GM19397 (cell line): ENCODE data around the gene ATMIN.

ENCODE experiments used
- ATAC-seq: cut with Tn5 transposase; IDR thresholded peaks from one replicate; pipeline ENCODE4 v1.9.1; 2021; ENCODE audit warnings: mild to moderate bottlenecking, moderate library complexity; ENCODE audit not compliant: unreplicated experiment

ATMIN gene

GRCh38 chr16:81004646-81005353 is 30.8 kb upstream of the ATMIN start:
- ATAC-seq: no peak

- no peak for ATAC-seq
Observed at GRCh38 chr16:81005610-81006161, 30.0 kb upstream of the ATMIN start.

- peak; percentile 30 for ATAC-seq
Observed at GRCh38 chr16:81006211-81006812, 29.3 kb upstream of the ATMIN start.

- peak; percentile 83 for ATAC-seq
Observed at GRCh38 chr16:81006813-81007695, 28.6 kb upstream of the ATMIN start, which contains the start of the genes CENPN and CMC2. TSS of gene CENPN (plus strand) at chr16:81007214. CDS start at chr16:81011940, 4,726 bp downstream. TSS of gene CMC2 (minus strand) at chr16:81006885. CDS start at chr16:80997394, 9,491 bp downstream.

- no peak for ATAC-seq
Observed at GRCh38 chr16:81008505-81008789, 27.2 kb upstream of the ATMIN start.

DNA sequence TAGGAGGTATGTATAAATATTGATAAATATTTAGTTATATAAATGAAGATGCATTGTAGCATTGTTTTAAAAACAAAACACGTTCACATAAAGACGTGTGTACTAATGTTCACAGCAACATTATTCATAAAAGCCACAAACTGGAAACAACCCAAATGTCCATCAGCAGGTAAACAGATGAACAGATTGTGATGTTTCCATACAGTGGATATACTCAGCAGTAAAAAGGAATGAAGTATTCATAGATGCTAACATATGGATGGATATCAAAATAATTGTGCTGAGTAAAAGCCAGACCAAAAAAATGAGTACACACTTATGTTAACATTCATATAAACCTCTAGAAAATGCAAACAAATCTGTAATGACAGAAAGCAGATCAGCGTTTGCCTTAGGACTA is 22.7 kb upstream of the ATMIN start:
- ATAC-seq: no peak

DNA sequence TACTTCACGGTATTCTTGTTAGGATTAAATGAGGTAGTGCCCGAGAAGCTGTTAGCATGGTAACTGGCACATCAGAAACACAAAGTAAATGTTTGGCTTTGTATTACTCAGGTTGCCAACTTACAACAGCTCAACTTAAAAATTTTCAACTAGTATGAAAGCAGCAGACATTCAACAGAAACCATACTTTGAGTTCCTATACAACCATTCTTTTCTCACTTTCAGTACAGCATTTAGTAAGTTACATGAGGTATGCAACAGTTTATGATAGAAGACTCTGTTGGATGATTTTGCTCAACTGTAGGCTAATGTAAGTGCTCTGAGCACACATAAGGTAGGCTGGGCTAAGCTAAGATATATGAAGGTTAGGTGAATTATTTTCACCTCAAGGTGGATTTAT is 21.0 kb upstream of the ATMIN start:
- no peak for ATAC-seq

DNA sequence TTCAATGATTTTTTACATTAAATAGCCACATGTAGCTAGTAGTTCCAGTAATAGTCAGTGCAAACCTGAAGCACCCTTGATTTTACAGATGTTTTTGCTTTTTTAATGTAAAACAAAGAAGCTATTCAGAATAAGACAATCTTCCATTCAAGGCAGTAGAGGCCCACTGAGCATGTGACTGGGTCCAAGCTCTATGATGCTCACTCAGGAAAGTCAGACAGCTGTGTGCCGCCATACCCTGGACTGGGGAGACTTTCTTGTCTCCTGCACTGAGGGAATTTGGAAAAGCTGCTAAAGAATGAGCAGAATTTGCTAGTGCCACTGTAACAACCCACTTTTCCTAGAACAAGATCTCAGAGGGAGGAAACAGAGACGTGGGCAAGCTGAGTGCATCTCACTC is 17.1 kb upstream of the ATMIN start:
- ATAC-seq: no peak

GRCh38 chr16:81026429-81026828 is 9.2 kb upstream of the ATMIN start:
- ATAC-seq: no peak

GRCh38 chr16:81029930-81030604 is 5.6 kb upstream of the ATMIN start:
- ATAC-seq: no peak

DNA sequence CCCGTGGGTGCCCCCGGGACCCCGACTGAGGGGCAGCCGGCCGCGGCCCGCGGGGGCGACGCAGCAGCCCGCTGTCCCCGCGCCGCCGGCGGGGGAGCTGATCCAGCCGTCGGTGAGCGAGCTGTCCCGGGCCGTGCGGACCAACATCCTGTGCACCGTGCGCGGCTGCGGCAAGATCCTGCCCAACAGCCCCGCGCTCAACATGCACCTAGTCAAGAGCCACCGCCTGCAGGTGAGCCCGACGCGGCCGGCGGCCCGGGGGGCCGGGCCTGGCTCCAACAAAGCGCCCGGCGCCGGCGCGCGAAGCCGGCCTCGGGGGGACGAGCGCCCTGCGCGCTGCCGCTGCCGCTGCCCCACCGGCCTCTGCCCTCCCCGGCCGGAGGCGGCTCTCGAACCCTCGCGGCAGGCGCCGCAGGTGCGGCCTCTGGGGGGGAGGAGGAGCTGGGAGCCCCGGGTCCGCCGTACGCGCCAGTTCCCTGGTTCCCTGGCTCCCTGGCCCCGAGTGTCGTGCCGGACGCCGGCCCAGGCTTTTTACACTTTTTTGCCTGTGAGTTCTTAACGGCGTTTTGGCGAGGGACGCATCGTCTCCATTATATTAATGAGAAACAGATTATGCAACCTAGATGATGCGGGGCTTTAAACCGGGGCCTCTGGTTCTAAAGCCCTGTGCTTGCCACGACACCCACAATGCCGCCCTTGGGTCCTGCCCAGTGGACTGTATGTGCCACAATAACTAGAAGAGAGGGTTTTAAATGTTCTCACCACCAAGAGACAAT is 521 bp downstream of the ATMIN start:
- ATAC-seq: peak; percentile 55

DNA sequence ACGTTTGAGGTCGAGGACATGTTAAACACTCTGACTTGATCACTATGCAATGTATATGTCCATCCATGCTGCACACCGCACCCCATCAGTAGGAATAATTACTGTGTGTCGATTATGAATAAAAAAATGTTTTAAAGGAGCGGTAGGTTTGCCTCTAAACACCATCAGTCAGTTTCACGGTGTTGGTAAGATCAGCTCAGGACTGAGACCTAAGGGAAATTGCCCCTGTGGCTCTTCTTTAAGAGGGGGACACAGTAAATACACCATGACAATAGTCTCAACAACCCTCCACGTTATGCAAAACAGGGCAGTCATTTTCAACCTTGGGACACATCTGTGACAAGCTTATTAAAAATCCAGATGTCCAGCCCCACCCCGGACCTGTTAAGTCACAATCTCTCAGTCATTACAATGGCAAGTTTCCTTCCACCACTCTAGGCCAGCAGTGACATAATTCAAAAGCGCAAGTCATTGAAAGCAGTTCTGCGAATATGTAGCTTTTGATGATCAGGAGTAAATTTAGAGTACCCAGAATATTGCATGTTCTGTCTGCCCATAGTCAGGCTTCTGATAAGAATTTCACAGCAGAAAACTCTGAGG is 1.2 kb downstream of the ATMIN start:
- no peak for ATAC-seq

GRCh38 chr16:81040131-81040530 is 4.5 kb downstream of the ATMIN start:
- no peak for ATAC-seq

- no peak for ATAC-seq
Observed at GRCh38 chr16:81040842-81041241, 5.2 kb downstream of the ATMIN start.

GRCh38 chr16:81041696-81042095 is 6.1 kb downstream of the ATMIN start:
- ATAC-seq: no peak

DNA sequence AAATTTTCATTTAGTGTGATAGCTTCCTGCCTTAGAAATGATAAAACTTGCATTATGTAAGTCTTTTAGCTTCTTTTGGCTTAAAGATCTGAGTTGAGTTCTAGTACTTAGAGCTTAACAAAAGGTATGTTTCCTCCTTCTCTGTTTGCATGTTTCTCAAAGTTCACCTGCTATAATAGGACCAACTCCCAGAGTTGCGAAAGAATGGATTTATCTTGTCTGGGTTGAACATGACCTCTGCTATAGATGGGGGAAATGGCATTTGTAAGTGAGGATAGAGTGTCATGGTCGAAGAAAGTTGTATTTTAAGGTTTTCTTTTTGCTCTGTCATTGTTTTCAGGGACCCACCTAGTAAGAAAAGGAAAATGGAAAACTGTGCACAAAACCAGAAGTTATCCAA is 7.2 kb downstream of the ATMIN start:
- no peak for ATAC-seq

GRCh38 chr16:81053761-81054160 is 18.1 kb downstream of the ATMIN start:
- ATAC-seq: no peak

GRCh38 chr16:81060576-81061306 is 25.1 kb downstream of the ATMIN start:
- ATAC-seq: no peak

DNA sequence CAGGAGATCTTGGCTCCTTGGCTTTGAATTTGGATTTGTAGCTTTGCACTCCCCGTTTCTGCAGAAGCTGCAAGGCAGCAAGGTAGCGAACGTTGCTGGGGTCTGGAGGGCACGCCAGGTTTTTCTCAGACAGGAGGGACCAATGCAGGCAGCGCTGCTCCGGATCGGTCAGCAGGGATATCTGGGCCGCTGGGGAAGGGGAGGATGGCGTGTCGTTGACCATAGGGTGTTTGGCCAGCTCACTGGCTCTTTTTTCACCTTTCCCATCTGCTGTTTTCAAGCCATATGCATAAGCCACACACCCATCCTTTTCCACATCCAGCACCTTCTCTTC is 25.6 kb downstream of the ATMIN start:
- no peak for ATAC-seq
